ENCODE measurements around the gene SMIM30. TPM values are rescaled to one million over a fixed set of nuclear protein-coding genes. Genes with fewer than 3 reads are reported as not detected.

The SMIM30 gene
- total RNA-seq, 2 experiments from 2014 or later = 43.3 to 55.1 TPM

GRCh38 chr7:113086431-113086888, 31.9 kb downstream of the SMIM30 start, which contains the start of gene GPR85:
TSS of gene GPR85 (minus strand) at chr7:113086827. CDS start at chr7:113084721, 2,106 bp downstream.
- TF ChIP-seq, protein P1, sequence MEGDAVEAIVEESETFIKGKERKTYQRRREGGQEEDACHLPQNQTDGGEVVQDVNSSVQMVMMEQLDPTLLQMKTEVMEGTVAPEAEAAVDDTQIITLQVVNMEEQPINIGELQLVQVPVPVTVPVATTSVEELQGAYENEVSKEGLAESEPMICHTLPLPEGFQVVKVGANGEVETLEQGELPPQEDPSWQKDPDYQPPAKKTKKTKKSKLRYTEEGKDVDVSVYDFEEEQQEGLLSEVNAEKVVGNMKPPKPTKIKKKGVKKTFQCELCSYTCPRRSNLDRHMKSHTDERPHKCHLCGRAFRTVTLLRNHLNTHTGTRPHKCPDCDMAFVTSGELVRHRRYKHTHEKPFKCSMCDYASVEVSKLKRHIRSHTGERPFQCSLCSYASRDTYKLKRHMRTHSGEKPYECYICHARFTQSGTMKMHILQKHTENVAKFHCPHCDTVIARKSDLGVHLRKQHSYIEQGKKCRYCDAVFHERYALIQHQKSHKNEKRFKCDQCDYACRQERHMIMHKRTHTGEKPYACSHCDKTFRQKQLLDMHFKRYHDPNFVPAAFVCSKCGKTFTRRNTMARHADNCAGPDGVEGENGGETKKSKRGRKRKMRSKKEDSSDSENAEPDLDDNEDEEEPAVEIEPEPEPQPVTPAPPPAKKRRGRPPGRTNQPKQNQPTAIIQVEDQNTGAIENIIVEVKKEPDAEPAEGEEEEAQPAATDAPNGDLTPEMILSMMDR (conservative IDR thresholded peaks at IDR 0.05; ENCODE audit: low read length) = no peak
- TF ChIP-seq EZH2phosphoT487 (IDR thresholded peaks at IDR 0.05; ENCODE audit: borderline replicate concordance, low read depth, low read length) = no peak
- Histone ChIP-seq H3K4me3 (ENCODE audit: low read depth, low read length, poor library complexity, severe bottlenecking) (no peak within 1 kb of the TSS), H4K20me1 (ENCODE audit: insufficient read depth, low read length) (no peaks in the 10 kb centered on the region), H3K4me1 (ENCODE audit: insufficient read depth, low read length, poor library complexity, severe bottlenecking) (no peaks in the 10 kb centered on the region), H3K4me2 (ENCODE audit: low read length) (no peak within 1 kb of the TSS), H3K36me3 (ENCODE audit: insufficient read depth, low read length) (no peaks in the 10 kb centered on the region), H2AFZ (ENCODE audit: low read length) (no peak within 1 kb of the TSS), H3K79me2 (ENCODE audit: insufficient read depth, low read depth, low read length) (no peaks in the 10 kb centered on the region), H3K27ac (ENCODE audit: low read depth, low read length, poor library complexity, severe bottlenecking) (no peak within 1 kb of the TSS), H3K9me2 (ENCODE audit: insufficient read depth, low read length) (no peaks in the 10 kb centered on the region), H3K9me3 (ENCODE audit: low read length) (no peaks in the 10 kb centered on the region)
- no TSS peak for BruUV-seq (replicated peaks)
- ChIA-PET CTCF (ENCODE audit: unreplicated experiment) (interaction anchor here (0.7 kb wide), 1 partner anchor 16 kb away, joined by 3 read pairs; no protein-coding TSS in a partner anchor), POLR2A (interaction anchor here (0.6 to 0.9 kb wide), 8 partner anchors 14 to 1412 kb away, joined by 3 to 7 read pairs (median 4); no protein-coding TSS in a partner anchor)
- no peak for DNase-seq (ENCODE audit: low spot score)
- intact Hi-C loops (cut with micrococcal nuclease; ENCODE audit: unreplicated experiment) = no loop called here

DNA sequence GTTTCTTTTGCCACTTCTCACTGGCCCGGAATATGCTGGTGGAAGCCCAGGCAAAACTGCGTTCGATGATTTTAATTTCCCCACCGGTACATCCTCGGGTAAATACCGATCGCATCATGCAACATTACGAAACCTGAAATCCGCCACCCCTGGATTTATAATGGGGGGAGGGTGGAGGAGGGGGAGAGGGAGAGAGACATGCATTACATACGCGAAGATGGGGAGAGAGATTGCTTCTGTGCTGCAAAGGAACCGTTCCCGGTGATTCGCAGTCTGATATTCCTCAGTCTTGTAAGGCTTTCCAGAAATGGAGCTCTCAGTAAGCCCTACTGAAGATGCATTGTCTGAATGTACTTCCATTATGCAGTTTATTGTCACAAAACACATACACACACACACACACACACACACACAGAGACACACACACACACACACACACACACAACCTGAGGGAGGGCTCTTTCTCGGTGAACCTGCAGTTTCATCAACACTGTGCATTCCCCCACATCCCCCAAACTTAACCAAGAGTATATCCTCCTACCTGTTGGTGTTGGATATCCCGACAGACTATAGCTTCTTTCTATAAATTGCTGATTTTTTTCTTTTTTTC, 32.5 kb downstream of the SMIM30 start:
- no peak overlapping the region for H3K4me3 ChIP-seq (ENCODE audit: low read depth, low read length, poor library complexity, severe bottlenecking)
- POLR2A ChIA-PET = interaction anchor here (0.5 to 0.9 kb wide), 9 partner anchors 14 to 1411 kb away, joined by 3 to 7 read pairs (median 3); no protein-coding TSS in a partner anchor
- CTCF ChIA-PET (ENCODE audit: unreplicated experiment) = no interaction called here
- TF ChIP-seq EZH2phosphoT487 (IDR thresholded peaks at IDR 0.05; ENCODE audit: borderline replicate concordance, low read depth, low read length) = no peak
- TF ChIP-seq, protein P1 (conservative IDR thresholded peaks at IDR 0.05; ENCODE audit: low read length) = no peak
- no peaks in the 10 kb centered on the region for H3K79me2 ChIP-seq (ENCODE audit: insufficient read depth, low read depth, low read length)
- intact Hi-C loops (cut with micrococcal nuclease; ENCODE audit: unreplicated experiment) = no loop called here
- H3K27ac ChIP-seq (ENCODE audit: low read depth, low read length, poor library complexity, severe bottlenecking) = no peak overlapping the region
- DNase-seq (ENCODE audit: low spot score) = no peak
- no peak overlapping the region for H3K4me2 ChIP-seq (ENCODE audit: low read length)
- H3K9me3 ChIP-seq (ENCODE audit: low read length) = no peaks in the 10 kb centered on the region
- H3K4me1 ChIP-seq (ENCODE audit: insufficient read depth, low read length, poor library complexity, severe bottlenecking) = no peaks in the 10 kb centered on the region
- H2AFZ ChIP-seq (ENCODE audit: low read length) = no peak overlapping the region
- BruUV-seq (replicated peaks) = no TSS peak
- no peaks in the 10 kb centered on the region for H3K36me3 ChIP-seq (ENCODE audit: insufficient read depth, low read length)
- no peaks in the 10 kb centered on the region for H4K20me1 ChIP-seq (ENCODE audit: insufficient read depth, low read length)
- no peaks in the 10 kb centered on the region for H3K9me2 ChIP-seq (ENCODE audit: insufficient read depth, low read length)
